ENCODE measurements around the gene PTPRH.

DNA sequence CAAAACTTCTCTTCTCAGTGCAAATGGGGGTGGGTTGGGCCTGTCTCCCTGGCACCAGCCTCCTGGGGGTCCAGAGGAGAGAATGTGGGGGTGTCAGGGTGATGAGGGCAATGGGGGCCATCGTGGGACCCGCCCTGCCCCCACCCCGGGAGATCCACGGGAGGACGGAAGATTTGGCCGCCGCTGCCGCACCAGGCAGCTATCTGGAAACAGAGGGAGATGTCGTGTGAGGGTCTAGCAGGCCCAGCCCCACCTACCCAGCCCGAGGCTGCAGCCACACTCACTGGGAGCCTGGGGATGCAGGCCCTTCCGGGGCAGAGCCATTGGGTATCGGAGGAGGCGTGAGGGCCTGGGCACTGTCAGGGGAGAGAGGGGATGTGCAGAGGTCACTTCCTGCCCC, 21.0 kb upstream of the PTPRH start:
- TF ChIP-seq, protein P1, sequence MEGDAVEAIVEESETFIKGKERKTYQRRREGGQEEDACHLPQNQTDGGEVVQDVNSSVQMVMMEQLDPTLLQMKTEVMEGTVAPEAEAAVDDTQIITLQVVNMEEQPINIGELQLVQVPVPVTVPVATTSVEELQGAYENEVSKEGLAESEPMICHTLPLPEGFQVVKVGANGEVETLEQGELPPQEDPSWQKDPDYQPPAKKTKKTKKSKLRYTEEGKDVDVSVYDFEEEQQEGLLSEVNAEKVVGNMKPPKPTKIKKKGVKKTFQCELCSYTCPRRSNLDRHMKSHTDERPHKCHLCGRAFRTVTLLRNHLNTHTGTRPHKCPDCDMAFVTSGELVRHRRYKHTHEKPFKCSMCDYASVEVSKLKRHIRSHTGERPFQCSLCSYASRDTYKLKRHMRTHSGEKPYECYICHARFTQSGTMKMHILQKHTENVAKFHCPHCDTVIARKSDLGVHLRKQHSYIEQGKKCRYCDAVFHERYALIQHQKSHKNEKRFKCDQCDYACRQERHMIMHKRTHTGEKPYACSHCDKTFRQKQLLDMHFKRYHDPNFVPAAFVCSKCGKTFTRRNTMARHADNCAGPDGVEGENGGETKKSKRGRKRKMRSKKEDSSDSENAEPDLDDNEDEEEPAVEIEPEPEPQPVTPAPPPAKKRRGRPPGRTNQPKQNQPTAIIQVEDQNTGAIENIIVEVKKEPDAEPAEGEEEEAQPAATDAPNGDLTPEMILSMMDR (conservative IDR thresholded peaks at IDR 0.05; ENCODE audit: low read length): no peak
- no peak for TF ChIP-seq EZH2phosphoT487 (IDR thresholded peaks at IDR 0.05; ENCODE audit: borderline replicate concordance, low read depth, low read length)
